ENCODE measurements around the gene ALLC. TPM values are rescaled to one million over a fixed set of nuclear protein-coding genes. Genes with fewer than 3 reads are reported as not detected.

The ALLC gene
- total RNA-seq, 1 donor from 2014 or later, result not detected

- no peak for TF ChIP-seq CTCF (IDR thresholded peaks at IDR 0.05)
- Histone ChIP-seq H3K27ac (no peak overlapping the region), H3K4me1 (no peaks in the 10 kb centered on the region), H3K27me3 (no peaks in the 10 kb centered on the region), H3K4me3 (no peak overlapping the region), H3K9me3 (no peaks in the 10 kb centered on the region), H3K36me3 (no peaks in the 10 kb centered on the region)
- no peak for DNase-seq (ENCODE audit: low spot score in 2 of 2)
- intact Hi-C loops (cut with DNase I), result no loop called here
Observed at GRCh38 chr2:3644891-3645605, 13.0 kb upstream of the ALLC start.

- Histone ChIP-seq H3K4me1 (peaks cover 0 to 2% of the 10 kb centered on the region in 2 donors), H3K4me3 (no peak overlapping the region), H3K27me3 (no peaks in the 10 kb centered on the region), H3K9me3 (no peaks in the 10 kb centered on the region), H3K27ac (no peak overlapping the region), H3K36me3 (no peaks in the 10 kb centered on the region)
- TF ChIP-seq CTCF (IDR thresholded peaks at IDR 0.05), result no peak
- DNase-seq (ENCODE audit: low spot score in 2 of 2), result no peak
- intact Hi-C loops (cut with DNase I), result no loop called here
Observed at GRCh38 chr2:3645745-3646389, 12.1 kb upstream of the ALLC start.

GRCh38 chr2:3646446-3646845, 11.6 kb upstream of the ALLC start:
- Histone ChIP-seq H3K9me3 (no peaks in the 10 kb centered on the region), H3K4me1 (peaks cover under 1 to 3% of the 10 kb centered on the region in 2 donors), H3K36me3 (no peaks in the 10 kb centered on the region), H3K27ac (no peak overlapping the region), H3K27me3 (no peaks in the 10 kb centered on the region), H3K4me3 (no peak overlapping the region)
- no peak for DNase-seq (ENCODE audit: low spot score in 2 of 2)
- TF ChIP-seq CTCF (IDR thresholded peaks at IDR 0.05), result no peak
- intact Hi-C loops (cut with DNase I), result no loop called here

- no peak overlapping the region for H3K27ac ChIP-seq
- no peaks in the 10 kb centered on the region for H3K27me3 ChIP-seq
- TF ChIP-seq CTCF (IDR thresholded peaks at IDR 0.05), result no peak
- DNase-seq (ENCODE audit: low spot score in 2 of 2), result no peak
- H3K36me3 ChIP-seq, result no peaks in the 10 kb centered on the region
- intact Hi-C loops (cut with DNase I), result no loop called here
- no peaks in the 10 kb centered on the region for H3K9me3 ChIP-seq
- H3K4me1 ChIP-seq, result peaks cover 3 to 5% of the 10 kb centered on the region in 2 donors
- H3K4me3 ChIP-seq, result no peak overlapping the region
Observed at GRCh38 chr2:3647246-3647645, 10.8 kb upstream of the ALLC start.

- Histone ChIP-seq H3K36me3 (no peaks in the 10 kb centered on the region), H3K4me1 (peaks cover 3 to 5% of the 10 kb centered on the region in 2 donors), H3K4me3 (no peak overlapping the region), H3K27me3 (no peaks in the 10 kb centered on the region), H3K27ac (no peak overlapping the region), H3K9me3 (no peaks in the 10 kb centered on the region)
- TF ChIP-seq CTCF (IDR thresholded peaks at IDR 0.05), result no peak
- no peak for DNase-seq (ENCODE audit: low spot score in 2 of 2)
- intact Hi-C loops (cut with DNase I), result no loop called here
Observed at GRCh38 chr2:3647831-3648651, 10.0 kb upstream of the ALLC start.

All from ascending aorta (tissue), 2 donors.